ENCODE data around the gene HES2.

- TF ChIP-seq CTCF (conservative IDR thresholded peaks at IDR 0.05; ENCODE audit: low read depth in 2 of 2) = no peak
- TF ChIP-seq POLR2AphosphoS5 (IDR thresholded peaks at IDR 0.05; ENCODE audit: low read depth) = no peak
These were observed 27.5 kb downstream of the HES2 start for GRCh38 chr1:6391951-6392808.
